ENCODE results near the gene RUNX1.

GRCh38 chr21:34825101-34825500 lies 224.0 kb downstream of the RUNX1 start:
- TF ChIP-seq GATA2 (IDR thresholded peaks at IDR 0.05; ENCODE audit: low read depth, low read length) (no peak), GATA3 (IDR thresholded peaks at IDR 0.05; ENCODE audit: low read depth, low read length) (no peak)
